Measurements from ENCODE around the gene GSN. TPM values are rescaled to one million over a fixed set of nuclear protein-coding genes. Genes with fewer than 3 reads are reported as not detected.
A peak's percentile ranks its signal among the peaks of the same experiment; 100 is the strongest.

GSN gene
- total RNA-seq, 1 donor from 2014 or later: 35.0 TPM

DNA sequence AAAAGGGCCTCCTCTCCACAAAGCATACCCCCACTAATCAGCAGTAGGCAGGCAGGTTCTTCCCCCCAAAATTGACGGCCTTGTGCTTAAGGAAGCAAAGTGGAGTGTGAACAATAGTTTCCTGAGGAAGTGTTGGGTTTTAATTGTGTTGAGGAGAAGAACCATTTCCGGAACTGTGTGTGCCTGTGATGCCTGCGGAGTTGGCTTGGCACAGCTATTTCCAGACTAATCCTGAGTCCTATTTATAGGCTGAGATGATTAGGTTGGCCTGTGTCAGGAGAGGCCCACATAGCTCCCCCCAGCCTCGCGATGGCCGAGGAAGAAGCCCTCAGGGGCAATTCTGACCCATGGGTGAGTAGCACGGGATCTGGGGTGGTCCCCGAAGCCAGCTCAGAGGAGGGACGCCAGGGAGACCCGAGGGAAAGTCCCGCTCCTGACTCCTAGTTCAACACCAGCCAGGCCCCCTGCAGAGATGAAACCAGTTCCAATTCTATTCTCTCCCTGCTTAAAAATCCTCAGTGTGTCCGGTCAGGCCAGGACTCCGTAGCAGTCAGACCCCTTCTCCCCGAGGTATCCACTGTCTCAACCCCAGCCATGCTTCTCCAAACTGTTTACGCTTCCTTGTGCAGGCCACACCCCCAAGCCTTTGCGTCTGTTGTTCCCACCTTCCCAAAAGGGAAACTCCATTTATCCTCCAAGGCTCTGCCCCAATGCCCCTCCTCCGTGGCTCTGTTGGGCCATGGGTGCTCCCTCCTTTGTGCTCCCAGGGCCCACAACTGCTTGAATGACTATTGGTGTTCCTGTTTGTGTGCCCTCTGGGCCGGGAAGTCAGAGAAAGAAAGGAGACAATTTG is 18.1 kb downstream of the GSN start:
- TF ChIP-seq, protein P1, sequence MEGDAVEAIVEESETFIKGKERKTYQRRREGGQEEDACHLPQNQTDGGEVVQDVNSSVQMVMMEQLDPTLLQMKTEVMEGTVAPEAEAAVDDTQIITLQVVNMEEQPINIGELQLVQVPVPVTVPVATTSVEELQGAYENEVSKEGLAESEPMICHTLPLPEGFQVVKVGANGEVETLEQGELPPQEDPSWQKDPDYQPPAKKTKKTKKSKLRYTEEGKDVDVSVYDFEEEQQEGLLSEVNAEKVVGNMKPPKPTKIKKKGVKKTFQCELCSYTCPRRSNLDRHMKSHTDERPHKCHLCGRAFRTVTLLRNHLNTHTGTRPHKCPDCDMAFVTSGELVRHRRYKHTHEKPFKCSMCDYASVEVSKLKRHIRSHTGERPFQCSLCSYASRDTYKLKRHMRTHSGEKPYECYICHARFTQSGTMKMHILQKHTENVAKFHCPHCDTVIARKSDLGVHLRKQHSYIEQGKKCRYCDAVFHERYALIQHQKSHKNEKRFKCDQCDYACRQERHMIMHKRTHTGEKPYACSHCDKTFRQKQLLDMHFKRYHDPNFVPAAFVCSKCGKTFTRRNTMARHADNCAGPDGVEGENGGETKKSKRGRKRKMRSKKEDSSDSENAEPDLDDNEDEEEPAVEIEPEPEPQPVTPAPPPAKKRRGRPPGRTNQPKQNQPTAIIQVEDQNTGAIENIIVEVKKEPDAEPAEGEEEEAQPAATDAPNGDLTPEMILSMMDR (IDR thresholded peaks at IDR 0.05; ENCODE audit: unreplicated experiment): no peak
- DNase-seq (ENCODE audit: low spot score, unreplicated experiment): no peak
- peaks cover 34% of the 10 kb centered on the region for H3K4me1 Mint-ChIP-seq (ENCODE audit: low read depth)
- H3K4me3 Mint-ChIP-seq (ENCODE audit: low read depth): no peak overlapping the region
- peak overlapping the region; percentile 80 for H3K27ac Mint-ChIP-seq
- peaks cover 2% of the 10 kb centered on the region for H3K36me3 Mint-ChIP-seq (ENCODE audit: insufficient read depth)
- no peaks in the 10 kb centered on the region for H3K9me3 Mint-ChIP-seq (ENCODE audit: low read depth)
- H3K27me3 Mint-ChIP-seq: peaks cover 4% of the 10 kb centered on the region

DNA sequence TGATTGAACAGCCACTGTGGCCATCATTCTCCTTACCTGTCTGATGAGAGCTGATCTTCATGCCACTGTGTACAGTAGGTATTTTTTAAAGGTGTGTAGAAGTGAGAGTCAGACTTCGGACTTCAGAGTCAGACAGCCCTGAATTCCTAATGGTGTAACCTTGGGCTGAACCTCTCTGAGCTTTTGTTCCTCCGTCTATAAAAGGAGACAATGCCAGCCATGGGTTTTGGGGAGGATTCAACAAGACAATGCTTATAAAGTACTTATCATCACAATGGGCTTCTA is 18.7 kb downstream of the GSN start:
- Mint-ChIP-seq H3K27me3 (peaks cover 4% of the 10 kb centered on the region), H3K4me1 (ENCODE audit: low read depth) (peaks cover 33% of the 10 kb centered on the region), H3K4me3 (ENCODE audit: low read depth) (no peak overlapping the region)

DNA sequence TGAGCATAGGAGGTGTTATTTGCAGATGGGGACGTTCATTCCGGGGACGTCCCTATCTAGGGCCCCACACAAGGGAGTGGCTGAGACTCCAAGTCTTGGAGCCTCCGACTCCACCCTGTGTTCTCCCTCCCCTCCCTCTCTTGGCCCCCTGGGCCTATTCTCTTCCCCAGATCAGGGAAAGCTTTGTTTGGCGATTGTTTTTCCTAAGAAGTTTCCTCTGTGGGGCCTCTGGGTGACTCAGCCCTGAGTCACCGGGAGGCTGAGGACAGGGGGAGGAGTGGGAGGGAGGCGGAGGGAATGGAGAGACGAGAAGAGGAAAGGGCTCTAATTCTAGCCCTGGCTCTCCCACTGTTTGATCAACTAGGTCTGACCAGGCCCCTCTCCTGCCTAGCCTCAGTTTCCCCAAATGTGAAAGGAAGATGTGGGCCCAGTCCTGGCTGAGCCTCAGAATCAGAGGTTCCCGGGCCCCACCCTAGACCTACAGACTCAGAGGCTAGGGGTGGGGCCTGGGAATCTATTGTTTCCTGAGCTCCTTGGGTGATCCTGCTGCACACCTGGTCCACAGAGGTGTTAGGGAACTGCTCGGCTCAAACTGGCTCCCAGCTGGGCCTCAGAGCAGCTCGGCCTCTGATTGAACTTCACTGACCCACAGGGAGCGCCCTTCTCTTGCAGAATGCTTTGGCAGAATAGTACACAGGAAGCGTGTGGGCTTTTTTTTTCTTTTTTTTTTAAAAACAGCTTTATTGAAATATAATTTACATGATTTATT is 19.2 kb downstream of the GSN start:
- H3K4me1 Mint-ChIP-seq (ENCODE audit: low read depth): peaks cover 31% of the 10 kb centered on the region
- TF ChIP-seq, protein P1 (IDR thresholded peaks at IDR 0.05; ENCODE audit: unreplicated experiment): peak; percentile 18
- no peak for DNase-seq (ENCODE audit: low spot score, unreplicated experiment)
- H3K36me3 Mint-ChIP-seq (ENCODE audit: insufficient read depth): no peaks in the 10 kb centered on the region
- H3K27me3 Mint-ChIP-seq: peaks cover 4% of the 10 kb centered on the region
- H3K9me3 Mint-ChIP-seq (ENCODE audit: low read depth): no peaks in the 10 kb centered on the region
- H3K27ac Mint-ChIP-seq: peak overlapping the region; percentile 80
- H3K4me3 Mint-ChIP-seq (ENCODE audit: low read depth): no peak overlapping the region

More for the DNA sequence above, 18.7 kb downstream of the GSN start:
- TF ChIP-seq, protein P1 (IDR thresholded peaks at IDR 0.05; ENCODE audit: unreplicated experiment): no peak
- no peak for DNase-seq (ENCODE audit: low spot score, unreplicated experiment)
- Mint-ChIP-seq H3K9me3 (ENCODE audit: low read depth) (no peaks in the 10 kb centered on the region), H3K27ac (peak overlapping the region; percentile 80), H3K36me3 (ENCODE audit: insufficient read depth) (peaks cover 2% of the 10 kb centered on the region)

DNA sequence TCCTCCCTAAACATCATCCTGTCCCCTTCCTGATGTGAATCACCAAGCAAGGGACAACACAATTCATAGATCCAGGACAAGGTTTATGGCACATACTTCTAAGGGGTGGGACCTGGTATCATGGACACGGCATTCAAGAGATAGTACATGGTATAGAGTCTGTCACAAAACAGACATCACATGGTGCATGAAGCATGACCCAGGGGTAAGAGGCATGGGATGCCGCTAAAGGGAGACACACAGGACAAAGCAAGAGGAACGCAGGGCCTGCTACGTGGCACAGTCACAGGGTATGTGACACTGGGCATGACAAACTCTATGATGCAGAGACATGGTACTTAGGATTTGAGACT is 20.7 kb downstream of the GSN start:
- H3K36me3 Mint-ChIP-seq (ENCODE audit: insufficient read depth): no peaks in the 10 kb centered on the region
- TF ChIP-seq, protein P1 (IDR thresholded peaks at IDR 0.05; ENCODE audit: unreplicated experiment): no peak
- no peaks in the 10 kb centered on the region for H3K9me3 Mint-ChIP-seq (ENCODE audit: low read depth)
- DNase-seq (ENCODE audit: low spot score, unreplicated experiment): no peak
- no peak overlapping the region for H3K4me3 Mint-ChIP-seq (ENCODE audit: low read depth)
- peaks cover 31% of the 10 kb centered on the region for H3K4me1 Mint-ChIP-seq (ENCODE audit: low read depth)
- peaks cover 4% of the 10 kb centered on the region for H3K27me3 Mint-ChIP-seq
- H3K27ac Mint-ChIP-seq: peak overlapping the region; percentile 90

DNA sequence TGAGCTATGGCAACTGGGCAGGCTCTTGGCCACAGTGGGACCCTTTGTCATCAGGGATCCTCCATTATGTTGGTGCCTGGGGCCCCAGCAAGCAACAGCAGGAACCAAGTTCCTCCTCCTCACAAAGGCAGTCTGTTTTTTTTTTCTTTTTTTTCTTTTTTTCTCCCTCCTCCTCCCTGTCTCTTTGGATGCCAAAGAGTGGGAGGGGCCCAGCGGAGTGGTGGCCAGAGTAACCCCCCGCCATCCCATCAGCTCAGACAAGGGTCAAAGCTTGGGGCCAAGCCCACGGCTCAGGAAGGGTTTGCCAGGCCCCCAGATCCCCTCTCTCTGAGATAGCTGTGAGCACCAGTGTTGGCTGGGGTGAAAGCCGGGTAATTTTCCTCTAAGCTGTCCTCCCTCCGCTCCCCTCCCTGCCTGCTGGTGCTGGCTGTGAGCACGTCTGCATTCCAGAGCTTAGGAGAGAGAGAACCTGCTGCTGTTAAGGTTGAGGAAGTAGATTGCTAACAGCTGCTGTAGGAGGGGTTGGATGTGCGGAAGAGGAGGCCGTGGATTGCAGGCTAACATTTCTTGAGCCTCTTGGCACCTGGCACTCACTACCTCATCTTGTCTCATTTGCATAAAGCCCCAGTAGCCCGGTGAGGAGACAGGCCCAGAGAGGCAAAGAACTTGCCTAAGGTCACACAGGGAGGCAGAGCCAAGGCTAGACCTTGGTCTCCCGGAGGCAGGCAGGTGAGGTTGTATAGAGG is 21.2 kb downstream of the GSN start:
- Mint-ChIP-seq H3K9me3 (ENCODE audit: low read depth) (no peaks in the 10 kb centered on the region), H3K27ac (peak overlapping the region; percentile 90), H3K4me1 (ENCODE audit: low read depth) (peaks cover 31% of the 10 kb centered on the region), H3K4me3 (ENCODE audit: low read depth) (no peak overlapping the region), H3K36me3 (ENCODE audit: insufficient read depth) (no peaks in the 10 kb centered on the region), H3K27me3 (peaks cover 4% of the 10 kb centered on the region)
- TF ChIP-seq, protein P1 (IDR thresholded peaks at IDR 0.05; ENCODE audit: unreplicated experiment): no peak
- no peak for DNase-seq (ENCODE audit: low spot score, unreplicated experiment)
